Transverse colon (tissue), 4 donors: Measurements from ENCODE around the gene RAPGEF4.

Source experiments
- CTCF ChIP-seq, 5 experiments: fragments of 200-600 bp in 3 of 5; fragments of 450-650 bp in 2 of 5; sonication (generic) in 3 of 5; IDR thresholded peaks; 1 replicate in 2 of 5; 2 replicates in 3 of 5; pipeline ENCODE4 v1.5.1; 2016 to 2017; ENCODE audit warnings: antibody characterized with exemption in 5 of 5, inconsistent platforms in 3 of 5, mild to moderate bottlenecking in 2 of 5, moderate library complexity in 1 of 5
- EP300 ChIP-seq: sonication (generic); formaldehyde crosslinking; IDR thresholded peaks from one replicate; pipeline ENCODE4 v1.6.1; 2017; ENCODE audit warnings: antibody characterized with exemption, low read depth
- POLR2A ChIP-seq: fragments of 450-650 bp; IDR thresholded peaks from one replicate; pipeline ENCODE4 v1.6.1; 2016; ENCODE audit warnings: antibody characterized with exemption, mild to moderate bottlenecking, moderate library complexity
- POLR2AphosphoS5 ChIP-seq, 3 donors: sonication (generic); formaldehyde crosslinking; IDR thresholded peaks; one replicate each; pipeline ENCODE4 v1.6.1; 2016; ENCODE audit warnings: antibody characterized with exemption in 3 of 3

- TF ChIP-seq POLR2A, result no peak
- TF ChIP-seq CTCF (IDR thresholded peaks at IDR 0.05), result no peak
- TF ChIP-seq EP300, result no peak
- TF ChIP-seq POLR2AphosphoS5 (IDR thresholded peaks at IDR 0.05), result no peak
These were observed 309.0 kb downstream of the RAPGEF4 start for GRCh38 chr2:173044686-173045085.
